GM15510 (cell line): Measurements from ENCODE around the gene ALKBH4.

Experiments
- POLR2A ChIP-seq: IDR thresholded peaks from 3 replicates; pipeline ENCODE4 v1.6.1; 2011; ENCODE audit warnings: borderline replicate concordance; ENCODE audit not compliant: insufficient read length; ENCODE audit errors: extremely low read depth

Gene ALKBH4

DNA sequence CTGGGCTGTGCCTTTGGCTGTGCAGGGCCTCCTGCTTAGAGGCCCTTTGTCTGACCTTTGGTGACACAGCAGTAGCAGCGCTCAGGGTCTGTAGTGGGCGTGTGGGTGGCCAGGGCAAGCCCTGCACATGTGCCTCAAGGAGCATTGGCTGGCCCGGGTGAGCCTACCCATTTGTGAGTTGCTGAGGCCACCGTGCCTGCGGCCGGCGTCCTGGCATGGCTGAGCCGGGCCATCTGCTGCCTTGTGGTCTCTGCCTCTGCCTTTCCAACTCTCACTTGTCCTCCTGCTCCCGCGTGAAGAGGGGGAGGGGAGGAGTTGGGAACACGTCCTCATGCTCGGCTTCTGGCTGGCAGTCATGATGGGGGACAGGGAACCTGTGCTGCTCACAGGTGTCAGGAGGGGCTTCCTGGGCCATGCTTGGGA lies 40.5 kb downstream of the ALKBH4 start:
- TF ChIP-seq POLR2A: no peak

GRCh38 chr7:102421706-102422240 lies 42.9 kb downstream of the ALKBH4 start:
- TF ChIP-seq POLR2A: no peak

DNA sequence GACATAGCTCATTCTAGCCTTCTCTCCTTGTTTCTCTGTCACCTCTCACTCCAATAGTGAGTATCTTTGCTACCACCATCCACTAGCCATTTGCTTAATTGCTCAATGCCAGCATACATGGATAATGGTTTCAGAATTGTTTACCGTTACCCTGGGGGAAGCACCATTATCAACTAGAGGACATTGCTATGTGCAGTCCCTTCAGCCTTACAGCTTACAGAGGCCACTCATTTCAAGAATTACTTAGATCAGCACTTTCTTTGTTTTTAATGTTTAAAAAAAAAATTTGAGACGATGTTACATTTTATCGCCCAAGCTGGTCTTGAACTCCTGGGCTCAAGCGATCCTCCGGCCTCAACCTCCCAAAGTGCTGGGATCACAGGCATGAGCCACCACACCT lies 46.1 kb downstream of the ALKBH4 start:
- TF ChIP-seq POLR2A: no peak

- TF ChIP-seq POLR2A: no peak
Observed at GRCh38 chr7:102417105-102417504, 47.6 kb downstream of the ALKBH4 start.

GRCh38 chr7:102416406-102416805 lies 48.3 kb downstream of the ALKBH4 start:
- no peak for TF ChIP-seq POLR2A

- TF ChIP-seq POLR2A: no peak
Observed at GRCh38 chr7:102415685-102416225, 48.9 kb downstream of the ALKBH4 start.

- no peak for TF ChIP-seq POLR2A
Observed at GRCh38 chr7:102413611-102414010, 51.1 kb downstream of the ALKBH4 start.

GRCh38 chr7:102413091-102413490 lies 51.6 kb downstream of the ALKBH4 start:
- TF ChIP-seq POLR2A: no peak

DNA sequence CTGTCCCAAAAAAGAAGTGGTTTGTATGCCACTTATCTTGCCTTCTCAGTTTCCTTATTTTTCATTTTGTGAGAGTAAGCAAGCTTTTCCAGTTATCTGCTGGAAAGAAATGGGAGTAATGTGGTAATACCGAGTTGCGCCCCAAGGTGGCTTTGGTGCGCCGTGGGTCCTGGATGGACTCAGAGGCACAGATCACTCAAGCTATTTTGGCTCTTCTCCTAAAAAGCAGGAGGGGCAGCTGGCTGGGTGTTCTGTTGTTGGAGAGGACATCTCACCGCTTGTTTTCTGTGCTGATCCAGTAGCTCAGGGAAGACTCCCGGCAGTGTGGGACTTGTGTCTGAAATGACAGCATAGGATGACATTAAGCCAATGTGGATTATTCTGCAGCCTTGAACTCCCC lies 52.1 kb downstream of the ALKBH4 start:
- TF ChIP-seq POLR2A: no peak

- no peak for TF ChIP-seq POLR2A
Observed at GRCh38 chr7:102410918-102411317, 53.7 kb downstream of the ALKBH4 start.

DNA sequence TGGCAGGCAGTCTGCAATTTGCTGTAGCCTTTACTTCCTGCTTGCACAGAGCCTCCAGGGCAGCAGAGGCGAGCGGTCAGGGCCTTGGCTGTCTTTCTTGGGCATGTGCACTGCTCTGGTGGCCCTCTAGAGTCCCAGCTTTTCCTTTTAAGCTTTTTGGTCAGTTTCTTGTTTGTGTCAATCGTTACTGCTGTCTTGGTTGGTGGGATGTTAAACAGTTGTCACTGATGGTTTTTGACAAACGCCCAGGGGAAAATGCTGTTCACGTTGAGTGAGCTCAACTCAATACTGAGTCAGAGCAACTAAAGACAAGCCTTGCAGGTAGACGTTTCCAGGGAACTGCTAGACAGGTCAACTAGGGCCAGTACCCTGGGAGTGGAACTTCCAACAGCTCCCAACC lies 54.5 kb downstream of the ALKBH4 start:
- TF ChIP-seq POLR2A: no peak

GRCh38 chr7:102409340-102409739 lies 55.3 kb downstream of the ALKBH4 start:
- no peak for TF ChIP-seq POLR2A

DNA sequence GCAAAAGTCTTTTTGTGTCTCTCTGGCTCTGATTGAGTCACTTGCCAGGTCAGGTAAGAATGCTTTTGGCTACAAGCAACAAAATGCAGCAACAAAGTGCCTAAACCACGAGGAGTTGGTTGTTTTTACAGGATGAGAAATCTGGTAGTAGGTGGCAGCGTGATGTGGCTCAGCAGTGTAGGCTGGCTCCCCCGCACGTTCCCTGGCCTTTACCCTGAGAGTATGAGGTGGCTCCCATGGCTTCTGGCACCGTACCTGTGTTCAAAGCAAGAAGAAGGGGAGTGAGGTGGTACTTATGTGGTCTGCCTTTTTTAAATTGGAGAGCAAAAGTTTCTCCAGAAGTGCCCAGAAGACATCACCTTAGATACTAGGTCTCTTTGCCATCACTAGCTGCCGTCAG lies 56.8 kb downstream of the ALKBH4 start:
- no peak for TF ChIP-seq POLR2A
